ENCODE data around the gene AP4B1.
"Not testable (repeated sequence)": the region's sequence is repeated elsewhere in the genome, so short reads cannot be mapped to it uniquely, and the experiment has no call there.

Gene AP4B1

DNA sequence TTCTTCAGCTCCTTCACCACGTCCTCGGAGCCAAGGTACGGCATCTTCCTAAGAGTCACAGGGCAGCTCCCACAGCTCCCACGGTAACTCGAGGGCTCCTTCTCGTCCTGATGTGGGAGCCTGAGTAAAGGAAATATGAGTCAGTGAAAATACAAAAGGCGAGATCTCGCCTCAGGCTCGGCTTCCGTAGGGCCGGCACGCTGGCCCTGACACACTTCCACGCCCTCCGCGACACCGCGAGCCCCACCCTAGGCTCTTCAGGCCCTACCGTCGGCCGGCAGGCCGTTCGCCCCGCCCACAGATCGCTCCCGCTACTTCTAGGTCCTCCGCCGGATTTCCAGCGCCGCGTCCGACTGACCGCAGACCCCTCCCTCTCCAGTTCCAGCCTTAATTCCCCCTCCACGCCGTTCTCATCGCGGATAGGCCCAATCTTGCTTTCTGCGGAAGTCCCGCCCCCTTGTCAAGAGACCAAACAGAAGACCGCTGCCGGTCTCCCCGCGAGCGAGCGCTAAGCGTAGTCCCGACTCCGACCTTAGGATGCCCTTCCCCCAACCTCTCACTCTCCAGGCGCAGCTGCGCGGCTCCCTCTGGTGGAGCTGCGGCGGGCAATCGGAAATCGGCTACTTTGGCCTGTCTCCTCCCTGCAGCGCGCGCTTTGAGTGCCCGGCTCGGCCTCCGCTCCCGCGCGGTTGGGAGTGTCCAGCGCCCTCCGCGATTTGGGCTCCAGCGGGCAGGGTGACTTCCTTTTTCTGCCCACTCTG lies at the start of gene AP4B1, which contains the start of gene DCLRE1B:
TSS of gene AP4B1 (minus strand) at position 126 of the 761 bp plus-strand sequence. CDS start at position 44, 82 bp downstream.
TSS of gene DCLRE1B (plus strand) at position 653 of the 761 bp plus-strand sequence. CDS start 261 bp downstream, outside the sequence.
- DNase-seq (ENCODE audit: low read depth): peak; percentile 100

- no peak for DNase-seq (ENCODE audit: low read depth)
These were observed 47.1 kb upstream of the AP4B1 start for GRCh38 chr1:113951719-113952118.

DNA sequence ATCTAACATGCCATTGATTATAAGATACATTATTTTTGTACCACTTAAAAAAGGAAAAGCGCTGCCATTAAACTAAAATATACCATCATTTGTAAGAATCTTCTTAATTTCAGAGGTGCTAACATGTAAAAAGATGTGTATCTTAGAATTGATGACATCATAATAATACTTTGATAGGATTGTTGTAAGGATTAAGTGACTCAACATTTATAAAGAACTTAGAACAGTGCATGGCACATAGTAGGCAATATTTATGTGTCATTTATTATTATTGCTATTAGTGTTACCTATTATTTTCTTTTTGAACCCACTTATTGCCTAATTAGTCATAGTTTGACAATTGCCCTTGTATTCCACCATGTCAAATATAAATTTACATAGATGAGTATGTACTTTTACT lies 46.3 kb upstream of the AP4B1 start:
- no peak for DNase-seq (ENCODE audit: low read depth)

DNA sequence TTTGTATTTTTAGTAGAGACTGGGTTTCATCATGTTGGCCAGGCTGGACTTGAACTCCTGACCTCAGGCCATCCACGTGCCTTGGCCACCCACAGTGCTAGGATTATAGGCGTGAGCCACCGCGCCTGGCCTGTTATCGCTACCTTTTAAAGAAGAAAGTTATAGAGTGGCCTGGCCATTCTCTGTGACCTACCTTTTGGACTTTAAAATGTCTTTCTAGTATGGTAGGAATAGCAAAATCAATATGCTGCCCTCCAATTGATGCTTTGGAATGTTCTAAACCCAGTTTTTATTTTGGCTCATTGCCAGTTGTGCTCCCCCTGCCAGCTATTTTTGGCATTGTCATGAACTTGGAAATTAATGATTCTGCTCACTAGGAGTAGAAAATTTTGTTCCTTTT lies 44.4 kb upstream of the AP4B1 start:
- no peak for DNase-seq (ENCODE audit: low read depth)

GRCh38 chr1:113948151-113948550 lies 43.6 kb upstream of the AP4B1 start:
- not testable (repeated sequence) for DNase-seq (ENCODE audit: low read depth)

GRCh38 chr1:113947388-113948107 lies 42.9 kb upstream of the AP4B1 start:
- DNase-seq (ENCODE audit: low read depth): no peak

GRCh38 chr1:113946678-113947387 lies 42.2 kb upstream of the AP4B1 start:
- peak; percentile 34 for DNase-seq (ENCODE audit: low read depth)

- no peak for DNase-seq (ENCODE audit: low read depth)
These were observed 41.5 kb upstream of the AP4B1 start for GRCh38 chr1:113946112-113946511.

GRCh38 chr1:113945329-113945728 lies 40.7 kb upstream of the AP4B1 start:
- no peak for DNase-seq (ENCODE audit: low read depth)

DNA sequence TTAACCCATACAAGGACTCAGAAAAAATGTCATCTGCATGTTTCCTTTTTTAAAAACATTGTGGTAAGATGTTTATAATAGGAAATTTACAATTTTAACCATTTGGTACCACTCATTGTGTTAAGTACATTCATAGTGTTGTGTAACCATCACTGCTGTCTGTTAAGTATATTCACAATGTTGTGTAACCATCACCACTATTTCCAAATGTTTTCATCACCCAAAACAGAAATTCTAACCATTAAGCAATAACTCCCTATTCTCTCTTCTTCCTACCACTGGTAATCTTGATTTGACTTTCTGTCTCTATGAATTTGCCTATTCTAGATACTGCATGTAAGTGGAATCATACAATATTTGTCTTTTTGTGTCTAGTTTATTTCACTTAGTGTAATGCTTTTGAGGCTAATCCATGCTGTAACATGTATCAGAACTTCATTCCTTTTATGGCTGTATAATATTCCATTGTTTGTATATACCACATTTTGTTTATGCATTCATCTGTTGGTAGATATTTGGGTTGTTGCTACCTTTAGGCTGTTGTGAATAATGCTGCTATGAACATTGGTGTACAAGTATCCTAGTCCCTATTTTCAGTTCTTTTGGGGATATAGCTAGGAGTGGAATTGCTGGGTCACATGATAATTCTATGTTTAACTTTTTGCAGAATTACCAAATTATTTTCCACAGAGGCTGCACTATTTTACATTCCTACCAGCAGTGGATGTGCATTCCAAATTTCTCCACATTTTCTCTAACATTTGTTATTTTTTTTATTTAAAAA lies 38.6 kb upstream of the AP4B1 start:
- DNase-seq (ENCODE audit: low read depth): peak; percentile 77

- DNase-seq (ENCODE audit: low read depth): no peak
These were observed 37.9 kb upstream of the AP4B1 start for GRCh38 chr1:113942527-113942926.

DNA sequence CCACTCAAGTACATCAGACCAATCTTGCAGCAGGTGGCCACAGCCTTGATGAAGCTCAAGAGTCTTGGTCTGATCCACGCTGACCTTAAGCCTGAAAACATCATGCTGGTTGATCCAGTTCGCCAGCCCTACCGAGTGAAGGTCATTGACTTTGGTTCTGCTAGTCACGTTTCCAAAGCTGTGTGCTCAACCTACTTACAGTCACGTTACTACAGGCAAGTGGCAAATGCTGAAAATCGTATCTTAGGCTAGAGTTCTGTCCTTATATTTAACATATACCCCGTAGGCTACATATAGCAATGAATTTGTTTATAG lies 36.6 kb upstream of the AP4B1 start:
- no peak for DNase-seq (ENCODE audit: low read depth)

GRCh38 chr1:113940365-113941244 lies 36.0 kb upstream of the AP4B1 start:
- DNase-seq (ENCODE audit: low read depth): no peak

DNA sequence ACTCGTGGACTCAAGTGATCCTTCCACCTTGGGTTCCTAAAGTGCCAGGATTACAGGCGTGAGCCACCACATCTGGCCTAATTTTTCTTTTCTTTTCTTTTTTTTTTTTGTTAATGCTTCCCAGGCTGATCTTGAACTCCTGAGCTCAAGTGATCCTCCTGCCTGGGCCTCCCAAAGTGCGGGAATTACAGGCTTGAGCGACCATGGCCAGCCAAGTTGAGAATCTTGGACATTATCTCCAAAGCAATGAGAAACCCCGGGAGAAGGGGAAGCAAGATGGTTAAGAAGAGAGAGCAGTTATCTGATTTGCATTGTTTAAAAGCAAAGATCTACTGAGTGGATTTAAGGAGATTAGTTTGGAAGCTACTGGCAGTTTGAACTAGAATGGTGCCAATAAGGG lies 33.6 kb upstream of the AP4B1 start:
- DNase-seq (ENCODE audit: low read depth): no peak

DNA sequence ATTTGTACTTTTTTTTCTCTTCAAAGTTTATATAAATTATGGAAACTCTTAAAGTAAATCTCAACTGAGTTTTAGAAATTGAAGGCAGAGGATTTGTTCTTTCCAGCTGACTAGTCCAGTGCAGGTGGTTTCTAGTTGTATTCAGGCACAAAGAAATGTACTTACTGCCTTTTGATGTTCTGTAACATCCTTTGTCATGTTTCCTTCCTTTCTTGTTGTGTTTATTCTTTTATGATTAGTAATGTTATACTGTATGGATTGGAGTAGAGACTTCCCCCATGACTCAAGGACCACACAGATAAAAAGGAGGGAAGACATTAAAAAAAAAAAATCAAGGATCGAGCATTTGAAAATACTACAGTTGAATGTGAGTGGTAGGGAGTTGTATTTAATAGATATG lies 32.5 kb upstream of the AP4B1 start:
- DNase-seq (ENCODE audit: low read depth): no peak

DNA sequence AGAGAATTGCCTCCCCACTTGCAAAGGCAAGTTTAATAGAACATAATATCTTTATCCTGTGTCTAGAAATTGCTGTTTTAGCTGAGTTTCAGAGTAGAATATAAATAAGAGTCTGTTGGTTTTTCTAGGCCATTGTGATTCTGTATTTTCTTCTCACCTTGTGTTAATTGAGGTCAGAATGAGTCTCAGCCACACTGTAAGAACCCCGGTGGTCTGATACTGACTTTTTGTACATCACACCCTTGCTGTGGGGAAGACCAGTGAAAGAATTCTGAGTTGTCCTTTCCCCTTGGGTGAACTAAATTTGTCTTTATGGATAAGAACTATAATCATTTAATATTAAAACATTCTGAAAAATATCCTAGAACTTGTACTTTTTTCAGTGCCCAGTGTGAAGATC lies 31.4 kb upstream of the AP4B1 start:
- DNase-seq (ENCODE audit: low read depth): no peak

DNA sequence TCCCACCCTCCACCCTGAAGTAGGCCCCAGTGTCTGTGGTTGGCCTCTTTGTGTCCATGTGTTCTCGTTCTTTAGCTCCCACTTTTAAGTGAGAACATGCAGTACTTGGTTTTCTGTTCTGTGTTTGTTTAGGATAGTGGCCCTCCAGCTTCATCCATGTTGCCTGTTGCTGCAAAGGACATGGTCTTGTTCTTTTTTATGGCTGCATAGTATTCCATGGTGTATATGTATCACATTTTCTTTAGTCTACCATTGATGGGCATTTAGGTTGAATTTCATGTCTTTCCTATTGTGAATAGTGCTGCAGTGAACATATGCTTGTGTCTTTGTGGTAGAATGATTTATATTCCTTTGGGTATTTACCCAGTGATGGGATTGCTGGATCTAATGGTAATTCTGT lies 30.6 kb upstream of the AP4B1 start:
- DNase-seq (ENCODE audit: low read depth): no peak

DNA sequence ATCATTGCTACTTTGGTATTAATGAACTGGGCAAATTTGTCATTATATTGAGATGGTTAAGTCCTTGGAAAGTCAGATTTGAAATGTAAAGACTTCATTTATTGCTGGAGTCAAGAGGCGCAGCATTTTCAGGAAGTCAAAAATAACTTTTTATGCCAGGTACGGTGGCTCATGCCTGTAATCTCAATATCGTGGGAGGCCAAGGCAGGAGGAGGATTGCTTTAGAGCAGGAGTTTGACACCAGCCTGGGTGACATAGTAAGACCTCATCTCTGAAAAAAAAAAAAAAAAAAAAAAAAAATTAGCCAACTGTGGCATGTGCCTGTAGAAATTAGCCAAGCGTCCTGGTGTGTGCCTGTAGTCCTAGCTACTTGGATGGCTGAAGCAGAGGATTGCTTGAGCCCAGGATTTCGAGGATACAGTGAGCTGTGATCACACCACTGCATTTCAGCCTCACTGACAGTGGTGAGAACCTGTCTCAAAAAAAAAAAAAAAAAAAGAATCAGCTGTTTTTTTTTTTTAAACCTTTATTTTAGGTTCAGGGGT lies 30.0 kb upstream of the AP4B1 start:
- DNase-seq (ENCODE audit: low read depth): no peak

DNA sequence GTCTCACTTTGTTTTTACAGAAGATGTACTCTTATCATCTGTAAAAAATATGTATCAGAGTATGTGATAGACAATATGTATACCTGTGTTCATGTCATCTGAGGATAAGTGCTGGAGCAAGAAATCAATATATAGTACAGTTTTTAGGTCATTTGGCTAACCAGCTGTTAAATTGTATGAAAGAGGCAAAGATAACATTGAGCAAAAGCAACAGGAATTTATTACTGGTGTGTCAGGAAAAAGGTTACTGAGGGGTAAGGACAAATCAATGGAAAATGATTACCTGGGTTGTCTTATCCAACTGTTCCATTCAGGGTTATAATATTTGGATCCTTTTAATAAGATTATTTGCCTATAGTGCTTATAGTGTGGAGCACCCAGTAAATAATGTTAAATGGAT lies 29.4 kb upstream of the AP4B1 start:
- no peak for DNase-seq (ENCODE audit: low read depth)

DNA sequence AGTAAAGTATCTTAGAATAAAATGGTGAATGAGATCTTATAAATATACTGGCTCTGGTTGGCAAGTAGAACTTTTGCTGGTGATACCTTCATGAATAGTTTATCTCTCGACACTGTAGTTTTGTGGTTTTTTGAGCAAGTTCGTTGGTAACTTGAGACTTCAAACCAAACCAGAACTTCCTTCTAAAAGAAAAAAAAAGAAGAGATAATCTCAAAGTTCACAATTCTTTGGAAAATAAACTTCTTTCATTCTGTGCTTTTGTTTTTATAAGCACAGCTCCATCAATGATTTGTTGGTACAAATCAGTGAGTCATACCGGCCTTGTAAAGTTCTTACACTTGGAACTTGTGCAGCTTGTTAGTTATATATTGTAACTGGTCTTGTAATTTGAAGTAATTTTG lies 26.9 kb upstream of the AP4B1 start:
- DNase-seq (ENCODE audit: low read depth): peak; percentile 85
